Measurements from ENCODE around the gene MYPOP.

GRCh38 chr19:45842198-45842597 is 60.2 kb downstream of the MYPOP start:
- no peak for TF ChIP-seq ZNF639 (tag by site-specific recombination; IDR thresholded peaks at IDR 0.05)
- no peak for TF ChIP-seq CTCF (tag by site-specific recombination; IDR thresholded peaks at IDR 0.05)
- no peak for TF ChIP-seq KLF8 (tag by site-specific recombination; IDR thresholded peaks at IDR 0.05)
- TF ChIP-seq SETDB1 (IDR thresholded peaks at IDR 0.05; ENCODE audit: insufficient read length, low read length): no peak
